Measurements from ENCODE around the gene INO80. TPM values are rescaled to one million over a fixed set of nuclear protein-coding genes. Genes with fewer than 3 reads are reported as not detected.

INO80 gene
- polyA plus RNA-seq, 1 donor from 2014 or later: 7.4 TPM

DNA sequence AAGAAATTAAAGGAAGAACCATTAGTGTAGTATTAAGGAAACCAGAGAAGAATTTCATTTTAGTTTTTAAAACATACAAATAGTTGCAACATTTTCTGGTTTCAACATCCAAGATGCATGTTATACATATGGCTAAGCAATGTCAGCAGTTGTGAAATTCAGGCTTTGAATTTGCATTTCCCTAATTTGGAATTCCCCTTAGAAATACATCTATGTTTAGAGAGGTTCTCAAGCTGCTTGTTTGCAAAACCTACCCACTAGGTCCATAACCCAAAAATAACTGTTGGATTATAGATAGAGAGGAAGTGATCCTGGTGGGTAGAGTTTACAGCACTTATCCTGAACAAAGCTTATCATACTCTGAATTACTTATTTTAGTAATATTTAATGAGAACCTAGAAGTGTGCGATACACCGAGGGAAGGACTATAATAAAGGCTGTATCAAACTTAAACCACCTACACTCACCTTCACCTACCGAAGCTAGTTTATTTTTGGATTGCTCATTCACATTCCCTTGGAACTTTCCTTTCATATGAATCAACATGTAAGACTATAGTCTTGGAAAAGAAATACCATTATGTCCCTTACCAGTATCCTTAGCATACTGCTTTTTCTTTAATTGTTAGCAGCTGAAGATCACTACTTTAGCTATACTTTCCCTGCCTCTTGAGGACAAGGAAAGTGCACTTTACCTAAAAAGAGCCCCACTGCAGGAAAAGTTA is 102.2 kb downstream of the INO80 start:
- peak overlapping the region in 1 of 4 donors; percentile 60 for H3K4me3 Mint-ChIP-seq
- peaks cover 9 to 31% (median 19%) of the 10 kb centered on the region in 3 donors for H3K4me1 Mint-ChIP-seq
- H3K27me3 Mint-ChIP-seq: no peaks in the 10 kb centered on the region
- no peaks in the 10 kb centered on the region for H3K9me3 Mint-ChIP-seq
- peak overlapping the region in 1 of 3 donors; percentile 28 for H3K27ac Mint-ChIP-seq
- H3K36me3 Mint-ChIP-seq: peaks cover 5% of the 10 kb centered on the region

DNA sequence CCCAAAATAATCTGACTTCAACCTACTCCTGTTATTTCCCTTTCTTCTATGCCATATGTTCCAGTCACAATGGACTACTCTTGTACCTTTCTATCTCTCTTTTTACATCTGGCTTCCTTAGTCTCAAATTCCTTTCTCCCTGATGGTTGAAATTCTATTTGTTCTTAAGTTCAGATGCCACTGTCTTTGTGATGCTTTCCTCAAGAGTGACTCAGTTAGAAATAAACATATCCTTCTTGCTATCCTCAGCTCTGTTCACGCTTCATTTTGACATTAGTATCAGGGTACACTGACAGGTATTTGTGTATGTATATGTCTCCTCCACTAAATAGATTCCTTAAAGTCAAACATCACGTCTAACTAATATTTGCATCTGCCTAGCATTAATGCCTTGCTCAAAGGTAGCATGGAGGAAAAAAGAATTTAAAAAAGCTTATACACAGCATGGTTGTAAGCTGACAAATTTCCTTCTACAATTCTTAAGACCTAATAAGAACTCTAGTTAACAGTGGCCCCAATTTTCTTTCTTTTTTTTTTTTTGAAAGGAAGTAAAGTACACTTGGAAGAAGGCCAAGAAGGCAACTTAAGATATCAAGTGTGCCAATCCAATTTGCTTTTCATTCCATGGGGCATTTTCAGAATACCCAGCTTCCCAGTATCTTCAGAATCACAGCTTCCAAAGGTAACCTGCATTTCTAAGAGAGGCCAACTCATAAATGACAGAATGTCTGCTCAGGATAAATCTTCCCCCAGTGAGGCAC is 104.8 kb downstream of the INO80 start:
- Mint-ChIP-seq H3K27ac (no peak overlapping the region), H3K4me1 (peaks cover 6 to 19% (median 14%) of the 10 kb centered on the region in 3 donors), H3K4me3 (no peak overlapping the region), H3K27me3 (no peaks in the 10 kb centered on the region), H3K9me3 (no peaks in the 10 kb centered on the region), H3K36me3 (peaks cover 4% of the 10 kb centered on the region)

- no peak overlapping the region for H3K4me3 Mint-ChIP-seq
- H3K36me3 Mint-ChIP-seq: peaks cover 6% of the 10 kb centered on the region
- H3K9me3 Mint-ChIP-seq: no peaks in the 10 kb centered on the region
- H3K27me3 Mint-ChIP-seq: no peaks in the 10 kb centered on the region
- H3K27ac Mint-ChIP-seq: no peak overlapping the region
- H3K4me1 Mint-ChIP-seq: peaks cover 6 to 19% (median 14%) of the 10 kb centered on the region in 3 donors
Measured at GRCh38 chr15:41010345-41010744, 105.7 kb downstream of the INO80 start.

- Mint-ChIP-seq H3K36me3 (peaks cover 2% of the 10 kb centered on the region), H3K9me3 (no peaks in the 10 kb centered on the region), H3K27me3 (no peaks in the 10 kb centered on the region), H3K27ac (peak overlapping the region in 1 of 3 donors; percentile 10), H3K4me1 (peaks cover 0 to 5% (median 0%) of the 10 kb centered on the region in 3 donors), H3K4me3 (no peak overlapping the region)
Measured at GRCh38 chr15:41006479-41006878, 109.6 kb downstream of the INO80 start.

DNA sequence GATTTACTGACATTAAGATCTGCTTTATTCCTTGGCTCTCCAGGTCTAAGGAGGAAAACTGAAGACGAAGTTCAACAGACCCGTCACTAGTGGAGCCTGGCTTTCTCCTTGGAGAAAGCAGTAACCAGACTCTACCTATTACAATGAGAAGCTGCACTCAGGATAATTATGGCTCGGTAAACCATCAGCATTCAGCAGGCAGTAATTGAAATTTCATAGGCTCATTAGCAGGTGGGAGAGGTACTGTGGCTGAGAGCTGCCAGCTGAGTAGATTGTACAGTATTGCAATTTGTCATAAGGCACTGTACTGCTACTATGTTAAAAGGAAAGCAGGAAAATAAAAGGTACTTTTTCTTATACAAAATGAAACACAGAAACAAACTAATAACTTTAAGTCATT is 111.6 kb downstream of the INO80 start:
- Mint-ChIP-seq H3K4me1 (no peaks in the 10 kb centered on the region), H3K36me3 (peaks cover 6% of the 10 kb centered on the region), H3K27ac (no peak overlapping the region), H3K27me3 (no peaks in the 10 kb centered on the region), H3K4me3 (no peak overlapping the region), H3K9me3 (no peaks in the 10 kb centered on the region)

GRCh38 chr15:41001524-41002214 is 114.4 kb downstream of the INO80 start:
- H3K9me3 Mint-ChIP-seq: no peaks in the 10 kb centered on the region
- no peaks in the 10 kb centered on the region for H3K27me3 Mint-ChIP-seq
- H3K4me3 Mint-ChIP-seq: no peak overlapping the region
- peaks cover 8% of the 10 kb centered on the region for H3K36me3 Mint-ChIP-seq
- no peak overlapping the region for H3K27ac Mint-ChIP-seq
- no peaks in the 10 kb centered on the region for H3K4me1 Mint-ChIP-seq

DNA sequence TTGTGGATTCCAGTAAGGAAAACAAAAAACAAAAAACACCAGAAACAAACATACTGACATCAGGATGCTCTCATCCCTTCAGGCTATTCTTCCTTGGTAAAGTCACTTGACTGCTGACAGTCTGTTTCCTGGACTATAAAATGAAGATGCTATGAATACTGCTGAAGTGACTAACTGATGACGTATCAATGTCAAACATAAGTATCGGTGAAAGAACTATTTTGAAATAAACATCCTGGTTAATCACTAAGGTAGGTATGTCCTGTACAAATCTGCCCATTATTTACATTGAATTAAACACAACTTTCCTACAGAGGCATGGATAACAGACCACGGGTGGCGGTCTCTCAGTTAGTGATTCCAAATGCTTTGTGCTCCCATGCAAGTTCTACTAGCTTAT is 116.9 kb downstream of the INO80 start:
- Mint-ChIP-seq H3K9me3 (no peaks in the 10 kb centered on the region), H3K27ac (no peak overlapping the region), H3K4me1 (no peaks in the 10 kb centered on the region), H3K27me3 (no peaks in the 10 kb centered on the region), H3K36me3 (peaks cover 8% of the 10 kb centered on the region), H3K4me3 (no peak overlapping the region)

DNA sequence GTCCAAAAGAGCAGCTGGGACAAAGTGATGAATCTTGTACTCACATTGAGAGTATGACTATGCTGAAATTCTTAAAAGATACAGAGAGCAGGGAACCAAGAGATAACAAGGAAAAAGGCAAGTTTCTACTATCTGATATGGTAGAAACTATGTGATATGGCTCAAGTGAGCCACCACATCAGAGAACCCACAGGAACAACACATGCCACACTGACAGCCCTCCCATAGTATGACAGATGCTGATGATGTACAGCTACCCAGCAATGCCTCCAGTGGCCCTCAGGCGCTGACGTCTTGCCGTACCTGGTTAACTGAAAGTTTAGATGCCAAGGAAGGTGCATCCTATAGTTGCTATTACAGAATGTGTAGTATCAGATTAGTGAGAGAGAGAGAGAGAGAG is 120.4 kb downstream of the INO80 start:
- H3K27me3 Mint-ChIP-seq: no peaks in the 10 kb centered on the region
- H3K36me3 Mint-ChIP-seq: peaks cover 10% of the 10 kb centered on the region
- peak overlapping the region in 1 of 3 donors; percentile 77 for H3K27ac Mint-ChIP-seq
- no peaks in the 10 kb centered on the region for H3K4me1 Mint-ChIP-seq
- no peaks in the 10 kb centered on the region for H3K9me3 Mint-ChIP-seq
- H3K4me3 Mint-ChIP-seq: no peak overlapping the region

DNA sequence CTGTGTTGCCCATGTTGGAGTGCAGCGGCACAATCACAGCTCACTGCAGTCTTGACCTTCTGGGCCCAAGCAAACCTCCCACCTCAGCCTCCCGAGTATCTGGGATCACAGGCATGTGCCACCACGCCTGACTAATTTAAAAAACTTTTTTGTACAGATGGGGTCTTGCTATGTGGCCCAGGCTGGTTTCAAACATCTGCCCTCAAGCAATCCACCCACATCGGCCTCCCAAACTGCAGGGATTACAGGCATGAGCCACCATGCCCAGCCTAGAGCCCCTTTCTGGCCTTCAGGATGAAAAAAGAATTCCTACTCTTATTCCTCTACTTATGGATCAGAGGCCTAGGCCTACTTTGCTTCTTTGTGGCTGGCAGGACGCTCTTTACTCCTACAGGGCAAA is 123.3 kb downstream of the INO80 start:
- no peak overlapping the region for H3K4me3 Mint-ChIP-seq
- H3K9me3 Mint-ChIP-seq: no peaks in the 10 kb centered on the region
- H3K27ac Mint-ChIP-seq: no peak overlapping the region
- H3K27me3 Mint-ChIP-seq: no peaks in the 10 kb centered on the region
- peaks cover 14% of the 10 kb centered on the region for H3K36me3 Mint-ChIP-seq
- H3K4me1 Mint-ChIP-seq: no peaks in the 10 kb centered on the region

DNA sequence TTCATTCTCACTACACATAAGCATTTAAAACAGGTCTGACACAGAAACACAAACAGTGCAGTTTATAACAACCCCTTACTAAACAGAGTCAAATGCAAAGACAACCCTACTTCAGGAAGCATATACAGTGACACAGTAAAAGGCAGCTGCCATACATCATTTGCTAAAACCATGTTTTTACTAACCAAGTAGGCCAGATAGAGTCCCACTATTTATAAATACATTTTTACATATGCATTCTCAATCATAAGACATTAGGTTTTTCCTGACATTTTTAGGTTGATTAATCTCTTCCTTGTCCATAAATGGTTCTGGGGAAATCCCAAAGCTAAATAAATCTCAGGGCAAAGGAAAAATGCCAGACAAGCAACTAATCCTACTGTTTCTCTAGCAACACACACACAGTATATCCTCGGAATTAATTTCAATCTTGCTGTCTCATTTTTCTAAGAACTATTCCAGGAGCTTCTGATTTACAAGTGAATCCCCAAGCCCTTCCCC is 123.8 kb downstream of the INO80 start:
- no peaks in the 10 kb centered on the region for H3K27me3 Mint-ChIP-seq
- H3K27ac Mint-ChIP-seq: no peak overlapping the region
- H3K4me1 Mint-ChIP-seq: no peaks in the 10 kb centered on the region
- peaks cover 14% of the 10 kb centered on the region for H3K36me3 Mint-ChIP-seq
- no peak overlapping the region for H3K4me3 Mint-ChIP-seq
- no peaks in the 10 kb centered on the region for H3K9me3 Mint-ChIP-seq

DNA sequence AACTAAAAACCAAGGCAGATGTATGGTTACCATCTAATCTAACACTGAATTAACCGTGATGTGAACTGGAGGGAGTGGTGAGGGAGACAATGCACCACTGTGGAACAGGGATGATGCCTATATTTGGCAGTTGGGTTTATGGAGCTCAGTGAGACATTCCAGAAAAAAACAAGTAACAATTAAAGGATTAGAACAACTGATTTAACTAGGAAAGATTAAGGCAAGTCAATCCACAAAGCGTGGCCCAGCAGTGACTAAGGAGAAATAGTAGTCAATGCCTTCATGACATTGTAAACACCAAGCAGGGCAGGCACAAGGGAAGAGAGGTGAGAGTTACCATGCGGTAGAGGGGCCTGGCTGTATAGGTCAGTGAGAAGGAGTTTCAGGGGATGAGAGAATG is 124.7 kb downstream of the INO80 start:
- Mint-ChIP-seq H3K27ac (peak overlapping the region in 1 of 3 donors; percentile 49), H3K4me1 (no peaks in the 10 kb centered on the region), H3K9me3 (no peaks in the 10 kb centered on the region), H3K36me3 (peaks cover 11% of the 10 kb centered on the region), H3K27me3 (no peaks in the 10 kb centered on the region), H3K4me3 (no peak overlapping the region)

GRCh38 chr15:40990789-40991188 is 125.3 kb downstream of the INO80 start:
- no peak overlapping the region for H3K4me3 Mint-ChIP-seq
- H3K9me3 Mint-ChIP-seq: no peaks in the 10 kb centered on the region
- H3K27ac Mint-ChIP-seq: no peak overlapping the region
- peaks cover 11% of the 10 kb centered on the region for H3K36me3 Mint-ChIP-seq
- no peaks in the 10 kb centered on the region for H3K4me1 Mint-ChIP-seq
- H3K27me3 Mint-ChIP-seq: no peaks in the 10 kb centered on the region

- Mint-ChIP-seq H3K9me3 (no peaks in the 10 kb centered on the region), H3K36me3 (peaks cover 11% of the 10 kb centered on the region), H3K27ac (no peak overlapping the region), H3K27me3 (no peaks in the 10 kb centered on the region), H3K4me1 (no peaks in the 10 kb centered on the region), H3K4me3 (no peak overlapping the region)
Measured at GRCh38 chr15:40990080-40990479, 126.0 kb downstream of the INO80 start.

- Mint-ChIP-seq H3K27ac (no peak overlapping the region), H3K27me3 (no peaks in the 10 kb centered on the region), H3K4me3 (no peak overlapping the region), H3K4me1 (no peaks in the 10 kb centered on the region), H3K36me3 (peaks cover 7% of the 10 kb centered on the region), H3K9me3 (no peaks in the 10 kb centered on the region)
Measured at GRCh38 chr15:40988156-40988555, 127.9 kb downstream of the INO80 start.

- no peak overlapping the region for H3K4me3 Mint-ChIP-seq
- H3K27ac Mint-ChIP-seq: no peak overlapping the region
- H3K9me3 Mint-ChIP-seq: no peaks in the 10 kb centered on the region
Measured at GRCh38 chr15:40986820-40987219, 129.3 kb downstream of the INO80 start.

More at GRCh38 chr15:40986820-40987219, 129.3 kb downstream of the INO80 start:
- Mint-ChIP-seq H3K36me3 (peaks cover 9% of the 10 kb centered on the region), H3K27me3 (no peaks in the 10 kb centered on the region), H3K4me1 (no peaks in the 10 kb centered on the region)
